Mucosa of descending colon (tissue), 3 donors: ENCODE data around the gene NUFIP1. TPM values are rescaled to one million over a fixed set of nuclear protein-coding genes. Genes with fewer than 3 reads are reported as not detected.

Experiments
- ATAC-seq: fragments of 200-7000 bp; cut with Tn5 transposase; one replicate; pipeline ENCODE4 v1.9.1; 2020; ENCODE audit warnings: mild to moderate bottlenecking, moderate library complexity
- DNase-seq, 3 donors: peaks; one replicate each; pipeline ENCODE4 v3.0.0-alpha.2; 2020
- H3K36me3 ChIP-seq: fragments of 200-600 bp; one replicate; pipeline ENCODE4 v1.8.0; 2021; ENCODE audit warnings: low read depth, mild to moderate bottlenecking
- H3K4me1 ChIP-seq: fragments of 200-600 bp; one replicate; pipeline ENCODE4 v1.8.0; 2021; ENCODE audit warnings: low read depth, mild to moderate bottlenecking
- H3K4me3 ChIP-seq: fragments of 200-600 bp; one replicate; pipeline ENCODE4 v1.8.0; 2021; ENCODE audit warnings: mild to moderate bottlenecking
- H3K9me3 ChIP-seq: fragments of 200-600 bp; one replicate; pipeline ENCODE4 v1.8.0; 2021; ENCODE audit warnings: mild to moderate bottlenecking
- CTCF ChIP-seq: fragments of 200-600 bp; IDR thresholded peaks from one replicate; pipeline ENCODE4 v1.8.0; 2022; ENCODE audit warnings: antibody characterized with exemption, mild to moderate bottlenecking
- intact Hi-C, 2 donors: fragments of 100-400 bp; cut with DNase I in 1 of 2; cut with micrococcal nuclease in 1 of 2; formaldehyde crosslinking; loops; one replicate each; pipeline versions ENCODE4 v1.11.0 to v1.11.1; 2022; cut with DNase I, micrococcal nuclease
- total RNA-seq, 3 donors: library from RNA; stranded (reverse); fragmentation: NEBNext Ultra II Directional in 2 of 3; extraction: Animal tissue kit (Norgen Biotek cat#: 25700) in 2 of 3; gene quantifications; one replicate each; pipeline versions ENCODE4 v1.2.1 to v1.2.4, GENCODE V29; 2021 to 2023
- donor health status: DM: no; HTN: no; CAD: no; lungs with moderate emphysema.
- donor health status: DM: no; HTN: no; CAD: no.
- donor health status: DM: no; HTN: yes; CAD: no.

Gene NUFIP1
- total RNA-seq, 3 donors from 2014 or later, result 1.5 to 3.9 (median 3.3) TPM

- intact Hi-C loops, result no loop called here
- no peak for ATAC-seq
- Histone ChIP-seq H3K9me3 (no peaks in the 10 kb centered on the region), H3K36me3 (no peaks in the 10 kb centered on the region), H3K4me1 (peaks cover 7% of the 10 kb centered on the region), H3K4me3 (no peak overlapping the region)
- no peak for DNase-seq
- TF ChIP-seq CTCF, result no peak
Measured at GRCh38 chr13:44968434-44968815, 20.8 kb downstream of the NUFIP1 start.

- ATAC-seq (peak; percentile 52), DNase-seq (no peak)
- H3K36me3 ChIP-seq, result no peaks in the 10 kb centered on the region
- no peak overlapping the region for H3K4me3 ChIP-seq
- H3K9me3 ChIP-seq, result peaks cover 2% of the 10 kb centered on the region
- TF ChIP-seq CTCF, result no peak
- H3K4me1 ChIP-seq, result peaks cover 7% of the 10 kb centered on the region
- intact Hi-C loops, result no loop called here
Measured at GRCh38 chr13:44967704-44968433, 21.4 kb downstream of the NUFIP1 start.

GRCh38 chr13:44961997-44962396, 27.3 kb downstream of the NUFIP1 start:
- no peaks in the 10 kb centered on the region for H3K36me3 ChIP-seq
- no peak for ATAC-seq
- intact Hi-C loops, result no loop called here

GRCh38 chr13:44955406-44955805, 33.9 kb downstream of the NUFIP1 start:
- no peak for ATAC-seq
- TF ChIP-seq CTCF, result no peak
- Histone ChIP-seq H3K4me3 (no peak overlapping the region), H3K4me1 (no peaks in the 10 kb centered on the region), H3K36me3 (no peaks in the 10 kb centered on the region), H3K9me3 (no peaks in the 10 kb centered on the region)
- intact Hi-C loops, result no loop called here
- no peak for DNase-seq

More at GRCh38 chr13:44961997-44962396, 27.3 kb downstream of the NUFIP1 start:
- no peaks in the 10 kb centered on the region for H3K4me1 ChIP-seq
- peaks cover 16% of the 10 kb centered on the region for H3K9me3 ChIP-seq
- no peak for TF ChIP-seq CTCF
- no peak overlapping the region for H3K4me3 ChIP-seq
- DNase-seq, result no peak

- Histone ChIP-seq H3K4me1 (no peaks in the 10 kb centered on the region), H3K36me3 (no peaks in the 10 kb centered on the region), H3K9me3 (no peaks in the 10 kb centered on the region), H3K4me3 (no peak overlapping the region)
- DNase-seq (no peak), ATAC-seq (no peak)
- intact Hi-C loops, result no loop called here
- no peak for TF ChIP-seq CTCF
Measured at GRCh38 chr13:44954224-44954623, 35.0 kb downstream of the NUFIP1 start.
